Measurements from ENCODE around the gene MTFR2. TPM values are rescaled to one million over a fixed set of nuclear protein-coding genes. Genes with fewer than 3 reads are reported as not detected.

The MTFR2 gene
- polyA plus RNA-seq, 1 donor (not counting 4 experiments of a cell fraction or from before 2014, with no cell fraction given), result 12.0 TPM

GRCh38 chr6:136210398-136211165 lies 39.5 kb downstream of the MTFR2 start:
- no peak overlapping the region for H3K4me2 ChIP-seq (ENCODE audit: control insufficient read depth, extremely low read depth, insufficient read depth, low read depth, low read length)
- no peak overlapping the region for H2AFZ ChIP-seq (ENCODE audit: control insufficient read depth, low read length)
- H3K9ac ChIP-seq (ENCODE audit: control insufficient read depth, extremely low read depth, insufficient read depth, low read length), result no peak overlapping the region
- no peaks in the 10 kb centered on the region for H3K9me1 ChIP-seq (ENCODE audit: control insufficient read depth, extremely low read depth, insufficient read depth, low read length)
- dilution Hi-C loops (cut with MboI; ENCODE audit: extremely low pct_ligation_motif_present, low sequenced_read_pairs), result no loop called here
- H3K9me3 ChIP-seq (ENCODE audit: control insufficient read depth, low read depth, low read length), result no peaks in the 10 kb centered on the region
- H4K20me1 ChIP-seq (ENCODE audit: control insufficient read depth, extremely low read depth, insufficient read depth, low read length), result no peaks in the 10 kb centered on the region
- FAIRE-seq, result no peak
- DNase-seq (ENCODE audit: low read depth, low spot score), result no peak
- H3K79me2 ChIP-seq (ENCODE audit: control insufficient read depth, insufficient read depth, low read length), result no peaks in the 10 kb centered on the region
- TF ChIP-seq EZH2 (IDR thresholded peaks at IDR 0.05; ENCODE audit: low read length), result no peak
- no peak for TF ChIP-seq CTCF (optimal IDR thresholded peaks at IDR 0.05 in 1 of 3, IDR thresholded peaks at IDR 0.05 in 1 of 3, conservative IDR thresholded peaks at IDR 0.05 in 1 of 3; ENCODE audit: extremely low read depth in 1 of 3, insufficient read depth in 2 of 3, low read length in 3 of 3)
- no peaks in the 10 kb centered on the region for H3K36me3 ChIP-seq (ENCODE audit: control insufficient read depth in 2 of 2, extremely low read depth in 1 of 2, insufficient read depth in 2 of 2, low read length in 2 of 2)
- no peaks in the 10 kb centered on the region for H3K27me3 ChIP-seq (ENCODE audit: control insufficient read depth, extremely low read depth, insufficient read depth, low read length)
- no peak overlapping the region for H3K27ac ChIP-seq (ENCODE audit: control insufficient read depth, insufficient read depth, low read length)
- H3K4me3 ChIP-seq (ENCODE audit: control insufficient read depth in 2 of 3, extremely low read depth in 1 of 3, insufficient read depth in 2 of 3, low read depth in 1 of 3, low read length in 3 of 3), result no peak overlapping the region
- H3K4me1 ChIP-seq (ENCODE audit: control insufficient read depth, extremely low read depth, insufficient read depth, low read length), result no peaks in the 10 kb centered on the region

- Histone ChIP-seq H3K4me2 (ENCODE audit: control insufficient read depth, extremely low read depth, insufficient read depth, low read depth, low read length) (no peak overlapping the region), H3K9me1 (ENCODE audit: control insufficient read depth, extremely low read depth, insufficient read depth, low read length) (no peaks in the 10 kb centered on the region), H4K20me1 (ENCODE audit: control insufficient read depth, extremely low read depth, insufficient read depth, low read length) (no peaks in the 10 kb centered on the region), H3K79me2 (ENCODE audit: control insufficient read depth, insufficient read depth, low read length) (no peaks in the 10 kb centered on the region), H3K9me3 (ENCODE audit: control insufficient read depth, low read depth, low read length) (no peaks in the 10 kb centered on the region), H3K4me3 (ENCODE audit: control insufficient read depth in 2 of 3, extremely low read depth in 1 of 3, insufficient read depth in 2 of 3, low read depth in 1 of 3, low read length in 3 of 3) (no peak overlapping the region), H3K36me3 (ENCODE audit: control insufficient read depth in 2 of 2, extremely low read depth in 1 of 2, insufficient read depth in 2 of 2, low read length in 2 of 2) (no peaks in the 10 kb centered on the region), H2AFZ (ENCODE audit: control insufficient read depth, low read length) (no peak overlapping the region), H3K27ac (ENCODE audit: control insufficient read depth, insufficient read depth, low read length) (no peak overlapping the region), H3K27me3 (ENCODE audit: control insufficient read depth, extremely low read depth, insufficient read depth, low read length) (no peaks in the 10 kb centered on the region), H3K9ac (ENCODE audit: control insufficient read depth, extremely low read depth, insufficient read depth, low read length) (no peak overlapping the region), H3K4me1 (ENCODE audit: control insufficient read depth, extremely low read depth, insufficient read depth, low read length) (no peaks in the 10 kb centered on the region)
- dilution Hi-C loops (cut with MboI; ENCODE audit: extremely low pct_ligation_motif_present, low sequenced_read_pairs), result no loop called here
- no peak for TF ChIP-seq CTCF (optimal IDR thresholded peaks at IDR 0.05 in 1 of 3, IDR thresholded peaks at IDR 0.05 in 1 of 3, conservative IDR thresholded peaks at IDR 0.05 in 1 of 3; ENCODE audit: extremely low read depth in 1 of 3, insufficient read depth in 2 of 3, low read length in 3 of 3)
- TF ChIP-seq EZH2 (IDR thresholded peaks at IDR 0.05; ENCODE audit: low read length), result no peak
- FAIRE-seq (no peak), DNase-seq (ENCODE audit: low read depth, low spot score) (no peak)
Observed at GRCh38 chr6:136209496-136209895, 40.6 kb downstream of the MTFR2 start.

Measured in keratinocyte (primary cell).